GM12878 (cell line): ENCODE measurements around the gene ABT1. TPM values are rescaled to one million over a fixed set of nuclear protein-coding genes. Genes with fewer than 3 reads are reported as not detected.

Source experiments
- CEBPB ChIP-seq, 2 experiments: fragments of 150-350 bp in 1 of 2; IDR thresholded peaks; 2 replicates each; pipeline ENCODE4 v1.6.1; 2012 to 2014; ENCODE audit warnings: low read depth in 2 of 2, low read length in 2 of 2, borderline replicate concordance in 1 of 2, inconsistent platforms in 1 of 2
- EP300 ChIP-seq, 2 experiments: fragments of 150-350 bp in 1 of 2; IDR thresholded peaks; 2 replicates each; pipeline ENCODE4 v1.6.1; 2011 to 2012; ENCODE audit warnings: low read depth in 2 of 2, low read length in 2 of 2, borderline replicate concordance in 1 of 2, improper control_type of control experiment in 1 of 2, inconsistent platforms in 1 of 2; ENCODE audit not compliant: control insufficient read depth in 1 of 2
- HDAC6 ChIP-seq: fragments of 200-600 bp; sonication (generic); IDR thresholded peaks from one replicate; pipeline ENCODE4 v1.8.0; 2017; ENCODE audit warnings: antibody characterized with exemption; ENCODE audit not compliant: unreplicated experiment
- HDGF ChIP-seq: fragments of 450-650 bp; IDR thresholded peaks from 2 replicates; pipeline ENCODE4 v1.6.1; 2016; ENCODE audit warnings: antibody characterized with exemption
- KLF5 ChIP-seq: fragments of 450-650 bp; IDR thresholded peaks from 2 replicates; pipeline ENCODE4 v1.6.1; 2014; ENCODE audit warnings: mild to moderate bottlenecking; ENCODE audit not compliant: partially characterized antibody
- MEF2A ChIP-seq: IDR thresholded peaks from 2 replicates; pipeline ENCODE4 v1.6.1; 2011; ENCODE audit warnings: low read depth, mild to moderate bottlenecking, low read length, moderate library complexity; ENCODE audit not compliant: insufficient read depth
- MTA2 ChIP-seq: fragments of 450-650 bp; IDR thresholded peaks from 2 replicates; pipeline ENCODE4 v1.6.1; 2016; ENCODE audit warnings: low read depth, mild to moderate bottlenecking, moderate library complexity
- MYB ChIP-seq: fragments of 150-350 bp; IDR thresholded peaks from 2 replicates; pipeline ENCODE4 v1.6.1; 2014; ENCODE audit warnings: mild to moderate bottlenecking, low read depth, low read length, borderline replicate concordance
- NFXL1 ChIP-seq: fragments of 450-650 bp; IDR thresholded peaks from 2 replicates; pipeline ENCODE4 v1.6.1; 2017; ENCODE audit warnings: antibody characterized with exemption, mild to moderate bottlenecking, borderline replicate concordance
- NR2C2 ChIP-seq: IDR thresholded peaks from 2 replicates; pipeline ENCODE4 v1.6.1; 2011; ENCODE audit warnings: borderline replicate concordance, low read depth; ENCODE audit not compliant: control insufficient read depth, insufficient read length
- RBBP5 ChIP-seq: fragments of 200-600 bp; sonication (generic); conservative IDR thresholded peaks from 2 replicates; pipeline ENCODE4 v1.6.1; 2016
- RFX5 ChIP-seq: IDR thresholded peaks from 2 replicates; pipeline ENCODE4 v1.6.1; 2011; ENCODE audit warnings: low read depth, low read length, improper control_type of control experiment
- SMAD5 ChIP-seq: IDR thresholded peaks from 2 replicates; pipeline ENCODE4 v1.6.1; 2016; ENCODE audit warnings: antibody characterized with exemption, low read depth
- SMC3 ChIP-seq: IDR thresholded peaks from 2 replicates; pipeline ENCODE4 v1.6.1; 2011; ENCODE audit warnings: low read length, improper control_type of control experiment, borderline replicate concordance
- TARDBP ChIP-seq: IDR thresholded peaks from 2 replicates; pipeline ENCODE4 v1.6.1; 2016; ENCODE audit warnings: borderline replicate concordance
- TCF3 ChIP-seq: IDR thresholded peaks from 2 replicates; pipeline ENCODE4 v1.6.1; 2012; ENCODE audit warnings: low read depth, mild to moderate bottlenecking, low read length, borderline replicate concordance; ENCODE audit not compliant: insufficient read depth
- WRNIP1 ChIP-seq: IDR thresholded peaks from 2 replicates; pipeline ENCODE4 v1.6.1; 2011; ENCODE audit warnings: low read depth, low read length, improper control_type of control experiment, borderline replicate concordance
- YBX1 ChIP-seq: fragments of 450-650 bp; IDR thresholded peaks from 2 replicates; pipeline ENCODE4 v1.6.1; 2016; ENCODE audit warnings: antibody characterized with exemption
- ZBED1 ChIP-seq: IDR thresholded peaks from 2 replicates; pipeline ENCODE4 v1.6.1; 2016; ENCODE audit warnings: borderline replicate concordance
- ZNF207 ChIP-seq: fragments of 450-650 bp; IDR thresholded peaks from 2 replicates; pipeline ENCODE4 v1.6.1; 2014; ENCODE audit warnings: antibody characterized with exemption, mild to moderate bottlenecking, borderline replicate concordance
- ZNF622 ChIP-seq: fragments of 450-650 bp; IDR thresholded peaks from 2 replicates; pipeline ENCODE4 v1.6.1; 2017; ENCODE audit warnings: mild to moderate bottlenecking, inconsistent platforms
- ZSCAN29 ChIP-seq: fragments of 450-650 bp; IDR thresholded peaks from 2 replicates; pipeline ENCODE4 v1.6.1; 2017; ENCODE audit warnings: mild to moderate bottlenecking, moderate library complexity
- polyA plus RNA-seq, 11 experiments: library from polyadenylated mRNA; depleted of rRNA in 4 of 11; unstranded in 6 of 11; stranded (reverse) in 5 of 11; fragments of >200 nt; fragmentation: Nextera tagmentation in 4 of 11; fragmentation: Illumina TruSeq in 1 of 11; extraction: Ambion mirVana in 4 of 11; extraction: Trizol in 1 of 11; gene quantifications; 1 replicate in 1 of 11; 2 replicates in 10 of 11; pipeline versions ENCODE4 v1.2.1 to v1.2.3, GENCODE V29; 2011 to 2016; ENCODE audit warnings: inconsistent platforms in 2 of 11, missing spikeins in 2 of 11, low read depth in 1 of 11
- total RNA-seq, 4 experiments: library from RNA; depleted of rRNA in 3 of 4; stranded (reverse); fragments of >200 nt in 3 of 4; fragmentation: Illumina TruSeq in 1 of 4; extraction: Trizol in 1 of 4; gene quantifications; 2 replicates each; pipeline versions ENCODE4 v1.2.1 to v1.2.3, GENCODE V29; 2013 to 2021
- TF ChIP-seq, protein P1 (sequence below): IDR thresholded peaks from 2 replicates; pipeline ENCODE4 v1.6.1; 2012; ENCODE audit warnings: low read length, inconsistent platforms
- TF ChIP-seq, protein P2 (sequence below): fragments of 450-650 bp; IDR thresholded peaks from 2 replicates; pipeline ENCODE4 v1.6.1; 2016; ENCODE audit warnings: mild to moderate bottlenecking, moderate library complexity, borderline replicate concordance

The ABT1 gene
- total and polyA plus RNA-seq, 10 of the 15 experiments (the other 5 are each of a cell fraction or from before 2014, with no cell fraction given), result 8.4 to 43.5 (median 28.2) TPM

DNA sequence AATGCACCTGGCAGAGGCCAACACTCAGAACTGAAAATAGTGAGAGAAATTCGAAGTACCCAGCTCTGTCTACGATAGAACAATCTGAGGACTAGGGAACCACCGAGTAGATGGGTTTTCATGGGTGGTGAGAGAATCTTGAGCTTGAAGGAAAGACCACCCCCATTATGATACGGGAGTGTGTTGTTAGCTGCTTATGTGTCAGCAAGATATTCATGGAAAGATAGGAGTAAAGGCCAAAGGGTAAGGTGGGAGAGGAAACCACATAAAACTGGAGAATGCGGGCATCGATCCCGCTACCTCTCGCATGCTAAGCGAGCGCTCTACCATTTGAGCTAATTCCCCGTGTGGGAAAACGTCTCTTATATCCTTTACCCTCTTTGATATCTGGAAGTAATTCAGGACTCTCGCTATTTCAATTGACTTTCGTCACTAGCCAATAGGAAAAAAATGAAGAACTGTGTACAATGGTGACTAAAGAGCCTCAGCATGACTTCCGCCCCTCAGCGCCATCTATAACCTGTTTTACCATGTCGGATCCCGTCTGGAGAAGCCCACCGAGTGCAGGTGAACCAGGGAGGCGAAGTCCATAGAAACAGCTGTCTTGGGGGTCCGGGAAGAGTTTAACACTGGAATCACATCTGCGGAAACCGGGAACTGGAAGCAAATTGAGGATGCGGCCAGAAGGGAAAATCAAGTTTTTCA lies 25.0 kb upstream of the ABT1 start (continued):
- TF ChIP-seq RBBP5, result no peak
- no peak for TF ChIP-seq ZNF207
- no peak for TF ChIP-seq NR2C2
- 0 out of 2 replicates have a peak, but pooled peaks have one; percentile 42 for TF ChIP-seq WRNIP1
- no peak for TF ChIP-seq SMAD5
- TF ChIP-seq KLF5, result no peak
- TF ChIP-seq, protein P1, sequence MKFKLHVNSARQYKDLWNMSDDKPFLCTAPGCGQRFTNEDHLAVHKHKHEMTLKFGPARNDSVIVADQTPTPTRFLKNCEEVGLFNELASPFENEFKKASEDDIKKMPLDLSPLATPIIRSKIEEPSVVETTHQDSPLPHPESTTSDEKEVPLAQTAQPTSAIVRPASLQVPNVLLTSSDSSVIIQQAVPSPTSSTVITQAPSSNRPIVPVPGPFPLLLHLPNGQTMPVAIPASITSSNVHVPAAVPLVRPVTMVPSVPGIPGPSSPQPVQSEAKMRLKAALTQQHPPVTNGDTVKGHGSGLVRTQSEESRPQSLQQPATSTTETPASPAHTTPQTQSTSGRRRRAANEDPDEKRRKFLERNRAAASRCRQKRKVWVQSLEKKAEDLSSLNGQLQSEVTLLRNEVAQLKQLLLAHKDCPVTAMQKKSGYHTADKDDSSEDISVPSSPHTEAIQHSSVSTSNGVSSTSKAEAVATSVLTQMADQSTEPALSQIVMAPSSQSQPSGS, result no peak
- TF ChIP-seq ZSCAN29, result peak; percentile 92
- no peak for TF ChIP-seq MEF2A
- TF ChIP-seq NFXL1, result no peak
- peak in 1 of 2 experiments; percentile 61; a peak in 1 of 4 replicates for TF ChIP-seq EP300 (IDR thresholded peaks at IDR 0.05; ENCODE audit: borderline replicate concordance in 1 of 2, control insufficient read depth in 1 of 2, low read depth in 2 of 2, low read length in 2 of 2)
- TF ChIP-seq YBX1, result no peak
- TF ChIP-seq, protein P2, sequence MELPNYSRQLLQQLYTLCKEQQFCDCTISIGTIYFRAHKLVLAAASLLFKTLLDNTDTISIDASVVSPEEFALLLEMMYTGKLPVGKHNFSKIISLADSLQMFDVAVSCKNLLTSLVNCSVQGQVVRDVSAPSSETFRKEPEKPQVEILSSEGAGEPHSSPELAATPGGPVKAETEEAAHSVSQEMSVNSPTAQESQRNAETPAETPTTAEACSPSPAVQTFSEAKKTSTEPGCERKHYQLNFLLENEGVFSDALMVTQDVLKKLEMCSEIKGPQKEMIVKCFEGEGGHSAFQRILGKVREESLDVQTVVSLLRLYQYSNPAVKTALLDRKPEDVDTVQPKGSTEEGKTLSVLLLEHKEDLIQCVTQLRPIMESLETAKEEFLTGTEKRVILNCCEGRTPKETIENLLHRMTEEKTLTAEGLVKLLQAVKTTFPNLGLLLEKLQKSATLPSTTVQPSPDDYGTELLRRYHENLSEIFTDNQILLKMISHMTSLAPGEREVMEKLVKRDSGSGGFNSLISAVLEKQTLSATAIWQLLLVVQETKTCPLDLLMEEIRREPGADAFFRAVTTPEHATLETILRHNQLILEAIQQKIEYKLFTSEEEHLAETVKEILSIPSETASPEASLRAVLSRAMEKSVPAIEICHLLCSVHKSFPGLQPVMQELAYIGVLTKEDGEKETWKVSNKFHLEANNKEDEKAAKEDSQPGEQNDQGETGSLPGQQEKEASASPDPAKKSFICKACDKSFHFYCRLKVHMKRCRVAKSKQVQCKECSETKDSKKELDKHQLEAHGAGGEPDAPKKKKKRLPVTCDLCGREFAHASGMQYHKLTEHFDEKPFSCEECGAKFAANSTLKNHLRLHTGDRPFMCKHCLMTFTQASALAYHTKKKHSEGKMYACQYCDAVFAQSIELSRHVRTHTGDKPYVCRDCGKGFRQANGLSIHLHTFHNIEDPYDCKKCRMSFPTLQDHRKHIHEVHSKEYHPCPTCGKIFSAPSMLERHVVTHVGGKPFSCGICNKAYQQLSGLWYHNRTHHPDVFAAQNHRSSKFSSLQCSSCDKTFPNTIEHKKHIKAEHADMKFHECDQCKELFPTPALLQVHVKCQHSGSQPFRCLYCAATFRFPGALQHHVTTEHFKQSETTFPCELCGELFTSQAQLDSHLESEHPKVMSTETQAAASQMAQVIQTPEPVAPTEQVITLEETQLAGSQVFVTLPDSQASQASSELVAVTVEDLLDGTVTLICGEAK, result peak; percentile 75; the same call in 1 of the 2 replicates
- TF ChIP-seq MYB, result no peak
- no peak for TF ChIP-seq HDGF
- TF ChIP-seq MTA2, result no peak
- TF ChIP-seq CEBPB (IDR thresholded peaks at IDR 0.05; ENCODE audit: borderline replicate concordance in 1 of 2, low read depth in 2 of 2, low read length in 2 of 2), result no peak
- no peak for TF ChIP-seq TCF3
- no peak for TF ChIP-seq RFX5
- TF ChIP-seq HDAC6, result no peak
- no peak for TF ChIP-seq SMC3
- TF ChIP-seq ZNF622, result no peak
- TF ChIP-seq ZBED1, result 0 out of 2 replicates have a peak, but pooled peaks have one; percentile 29
- TF ChIP-seq TARDBP, result peak; percentile 90
